ENCODE results near the gene HS3ST6.
"Not testable (repeated sequence)": the region's sequence is repeated elsewhere in the genome, so short reads cannot be mapped to it uniquely, and the experiment has no call there.

Gene HS3ST6

GRCh38 chr16:1877089-1877488, 41.1 kb downstream of the HS3ST6 start:
- ChIA-PET POLR2A (no interaction called here), CTCF (interaction anchor here (1.0 to 1.5 kb wide), 2 partner anchors 11 to 52 kb away, joined by 3 read pairs; no protein-coding TSS in a partner anchor)
- no peak for TF ChIP-seq CTCF (IDR thresholded peaks at IDR 0.05; ENCODE audit: control extremely low read depth, extremely low read depth, low read depth, missing control alignments)
- no peak for DNase-seq (ENCODE audit: extremely low spot score)

- DNase-seq (ENCODE audit: extremely low spot score): peak; percentile 59
- ChIA-PET POLR2A (no interaction called here), CTCF (interaction anchor here (1.0 to 1.5 kb wide), 2 partner anchors 11 to 53 kb away, joined by 3 read pairs; no protein-coding TSS in a partner anchor)
- no peak for TF ChIP-seq CTCF (IDR thresholded peaks at IDR 0.05; ENCODE audit: control extremely low read depth, extremely low read depth, low read depth, missing control alignments)
Measured at GRCh38 chr16:1876468-1876867, 41.7 kb downstream of the HS3ST6 start.

DNA sequence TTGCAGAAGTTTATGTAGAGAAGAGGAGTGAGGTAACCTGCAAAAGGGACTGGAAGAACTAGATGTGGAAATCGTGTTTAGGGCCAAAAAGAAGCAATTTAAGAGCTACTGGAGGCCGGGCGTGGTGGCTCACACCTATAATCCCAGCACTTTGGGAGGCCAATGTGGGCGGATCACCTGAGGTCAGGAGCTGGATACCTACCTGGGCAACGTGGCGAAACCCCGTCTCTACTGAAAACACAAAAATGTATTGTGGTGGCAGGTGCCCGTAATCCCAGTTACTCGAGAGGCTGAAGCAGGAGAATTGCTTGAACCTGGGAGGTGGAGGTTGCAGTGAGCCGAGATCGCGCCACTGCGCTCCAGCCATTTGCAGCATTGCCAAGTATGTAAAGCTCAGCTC, 42.1 kb downstream of the HS3ST6 start:
- CTCF ChIA-PET: interaction anchor here (1.0 to 1.5 kb wide), 2 partner anchors 10 to 53 kb away, joined by 3 read pairs; no protein-coding TSS in a partner anchor
- POLR2A ChIA-PET; DNase-seq (ENCODE audit: extremely low spot score): not testable (repeated sequence)

- TF ChIP-seq CTCF (IDR thresholded peaks at IDR 0.05; ENCODE audit: control extremely low read depth, extremely low read depth, low read depth, missing control alignments): no peak
- DNase-seq (ENCODE audit: extremely low spot score): no peak
- ChIA-PET POLR2A (no interaction called here), CTCF (interaction anchor here (1.1 to 1.2 kb wide), 3 partner anchors 10 to 128 kb away, joined by 3 to 4 read pairs (median 3); no protein-coding TSS in a partner anchor)
Measured at GRCh38 chr16:1874854-1875253, 43.4 kb downstream of the HS3ST6 start.

DNA sequence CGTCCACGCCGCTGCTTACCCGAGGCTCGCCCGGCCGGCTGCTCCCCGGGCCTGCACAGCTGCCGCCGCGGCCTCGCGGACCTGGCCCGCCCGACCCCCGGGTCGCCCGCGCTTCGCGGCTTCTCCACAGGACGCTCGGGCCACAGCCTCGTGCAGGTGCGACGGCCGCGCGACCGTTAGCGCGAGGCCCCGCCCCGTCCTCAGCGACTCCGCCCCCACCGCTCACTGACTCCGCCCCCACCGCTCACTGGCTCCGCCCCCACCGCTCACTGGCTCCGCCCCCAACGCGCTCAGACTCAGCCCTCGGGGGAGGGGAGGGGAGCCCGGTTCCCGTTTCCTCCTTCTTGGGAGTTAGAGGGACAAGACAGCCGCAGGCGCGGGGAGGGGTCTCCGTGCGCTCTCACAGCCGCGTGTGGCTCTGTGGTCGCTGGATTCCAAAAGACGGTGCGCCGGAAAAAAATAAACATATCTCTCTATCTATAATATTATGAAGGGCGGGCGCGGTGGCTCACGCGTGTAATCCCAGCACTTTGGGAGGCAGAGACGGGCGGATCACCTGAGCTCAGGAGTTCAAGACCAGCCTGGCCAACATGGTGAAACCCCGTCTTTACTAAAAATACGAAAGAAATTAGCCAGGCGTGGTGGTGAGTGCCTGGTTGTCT, 46.1 kb downstream of the HS3ST6 start, which contains the start of gene MEIOB:
TSS of gene MEIOB (minus strand) at position 191 of the 662 bp plus-strand sequence. CDS start 3,989 bp downstream, outside the sequence.
- DNase-seq (ENCODE audit: extremely low spot score): peak; percentile 37
- POLR2A ChIA-PET: no interaction called here
- TF ChIP-seq CTCF (IDR thresholded peaks at IDR 0.05; ENCODE audit: control extremely low read depth, extremely low read depth, low read depth, missing control alignments): no peak
- CTCF ChIA-PET: no interaction called here

- TF ChIP-seq CTCF (IDR thresholded peaks at IDR 0.05; ENCODE audit: control extremely low read depth, extremely low read depth, low read depth, missing control alignments): no peak
- ChIA-PET CTCF (interaction anchor here (1.0 to 1.8 kb wide), 4 partner anchors 20 to 270 kb away, joined by 3 to 4 read pairs (median 4); no protein-coding TSS in a partner anchor), POLR2A (no interaction called here)
- DNase-seq (ENCODE audit: extremely low spot score): no peak
Measured at GRCh38 chr16:1870365-1871082, 47.7 kb downstream of the HS3ST6 start.
